CD8-positive, alpha-beta memory T cell (primary cell): ENCODE data around the gene NBPF1. TPM values are rescaled to one million over a fixed set of nuclear protein-coding genes. Genes with fewer than 3 reads are reported as not detected.
"Not testable (repeated sequence)": the region's sequence is repeated elsewhere in the genome, so short reads cannot be mapped to it uniquely, and the experiment has no call there.

Experiments
- CTCF ChIA-PET: fragments of 350-600 bp; sonication (Branson Sonifier 250); formaldehyde crosslinking; loops from one replicate; lab custom pipeline; 2021; ENCODE audit warnings: antibody characterized with exemption; lab: Charles Lee
- POLR2A ChIA-PET: fragments of 350-600 bp; sonication (Branson Sonifier 250); formaldehyde crosslinking; loops from one replicate; lab custom pipeline; 2021; ENCODE audit warnings: antibody characterized with exemption; lab: Charles Lee
- DNase-seq, 5 donors: peaks; one replicate each; pipeline versions ENCODE4 v3.0.0 to v3.0.0-alpha.2; 2020 to 2022; ENCODE audit warnings: mixed read lengths in 1 of 5
- H3K27ac ChIP-seq: one replicate; pipeline ENCODE4 v1.7.0; 2013; ENCODE audit warnings: low read depth, mild to moderate bottlenecking, low read length, moderate library complexity
- H3K27me3 ChIP-seq: 2 replicates; pipeline ENCODE4 v1.7.0; 2013; ENCODE audit warnings: low read length, mild to moderate bottlenecking; ENCODE audit not compliant: insufficient read depth, poor library complexity, severe bottlenecking
- H3K36me3 ChIP-seq: 2 replicates; pipeline ENCODE4 v1.7.0; 2013; ENCODE audit warnings: mild to moderate bottlenecking, low read length, moderate library complexity; ENCODE audit not compliant: insufficient read depth
- H3K4me1 ChIP-seq: 2 replicates; pipeline ENCODE4 v1.7.0; 2013; ENCODE audit warnings: mild to moderate bottlenecking, low read length, moderate library complexity; ENCODE audit not compliant: insufficient read depth
- H3K4me3 ChIP-seq: 2 replicates; pipeline ENCODE4 v1.7.0; 2013; ENCODE audit warnings: mild to moderate bottlenecking, low read length
- H3K9me3 ChIP-seq: 2 replicates; pipeline ENCODE4 v1.7.0; 2013; ENCODE audit warnings: mild to moderate bottlenecking, low read length
- H3K27ac Mint-ChIP-seq, 8 donors: one replicate each; pipeline ENCODE4 v1.8.0; 2020 to 2021; ENCODE audit warnings: mixed read lengths in 8 of 8, mild to moderate bottlenecking in 6 of 8, inconsistent platforms in 3 of 8, moderate library complexity in 3 of 8
- H3K27me3 Mint-ChIP-seq, 2 donors: one replicate each; pipeline ENCODE4 v1.8.0; 2020 to 2021; ENCODE audit warnings: mixed read lengths in 2 of 2, mild to moderate bottlenecking in 1 of 2, moderate library complexity in 1 of 2
- H3K36me3 Mint-ChIP-seq, 3 donors: one replicate each; pipeline ENCODE4 v1.8.0; 2020 to 2021; ENCODE audit warnings: mixed read lengths in 3 of 3, inconsistent platforms in 1 of 3, mild to moderate bottlenecking in 1 of 3
- H3K4me1 Mint-ChIP-seq, 3 donors: one replicate each; pipeline ENCODE4 v1.8.0; 2020 to 2021; ENCODE audit warnings: mixed read lengths in 3 of 3, inconsistent platforms in 1 of 3, mild to moderate bottlenecking in 1 of 3
- H3K4me3 Mint-ChIP-seq, 7 donors: one replicate each; pipeline ENCODE4 v1.8.0; 2020 to 2021; ENCODE audit warnings: mixed read lengths in 7 of 7, mild to moderate bottlenecking in 6 of 7, moderate library complexity in 4 of 7, inconsistent platforms in 2 of 7
- H3K9me3 Mint-ChIP-seq, 5 donors: one replicate each; pipeline ENCODE4 v1.8.0; 2020 to 2022; ENCODE audit warnings: mixed read lengths in 5 of 5, mild to moderate bottlenecking in 3 of 5, moderate library complexity in 2 of 5, inconsistent platforms in 1 of 5
- polyA plus RNA-seq: library from polyadenylated mRNA; unstranded; fragments of 300-500 nt; fragmentation: Illumina TruSeq; gene quantifications from one replicate; pipeline ENCODE4 v1.2.3, GENCODE V29; 2021
- total RNA-seq, 2 experiments: library from RNA; stranded (reverse); gene quantifications; one replicate each; pipeline ENCODE4 v1.2.3, GENCODE V29; 2021

Gene NBPF1
- total and polyA plus RNA-seq, 3 experiments from 2014 or later, result 7.6 to 9.7 (median 7.9) TPM

DNA sequence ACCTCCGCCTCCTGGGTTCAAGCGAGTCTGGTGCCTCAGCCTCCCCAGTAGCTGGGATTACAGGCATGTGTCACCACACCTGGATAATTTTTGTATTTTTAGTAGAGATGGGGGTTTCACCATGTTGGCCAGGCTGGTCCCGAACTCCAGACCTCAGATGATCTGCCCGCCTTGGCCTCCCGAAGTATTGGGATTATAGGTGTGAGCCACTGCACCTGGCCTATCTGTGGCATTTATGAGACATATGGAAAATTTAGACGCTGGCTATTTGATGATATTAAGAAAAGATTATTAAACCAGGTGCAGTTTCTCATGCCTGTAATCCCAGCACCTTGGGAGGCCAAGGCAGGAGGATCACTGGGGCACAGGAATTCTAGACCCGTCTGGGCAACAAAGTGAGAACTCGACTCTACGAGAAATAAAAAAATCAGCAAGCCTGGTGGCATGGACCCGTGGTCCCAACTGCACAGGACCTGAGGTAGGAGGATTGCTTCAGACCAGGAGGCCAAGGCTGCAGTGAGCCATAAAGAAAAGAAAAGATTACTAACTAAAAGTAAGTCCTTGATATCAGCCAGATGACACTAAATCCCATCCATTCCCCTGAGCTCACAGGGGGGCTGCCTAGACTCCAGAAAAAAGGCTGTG is 23.3 kb upstream of the NBPF1 start:
- peak in 1 of 5 donors; percentile 1 for DNase-seq
- H3K4me1 Mint-ChIP-seq, H3K27ac Mint-ChIP-seq, H3K27me3 ChIP-seq, H3K9me3 ChIP-seq, H3K9me3 Mint-ChIP-seq, H3K4me1 ChIP-seq, H3K4me3 ChIP-seq, CTCF ChIA-PET, H3K27ac ChIP-seq, H3K4me3 Mint-ChIP-seq, H3K27me3 Mint-ChIP-seq: not testable (repeated sequence)
- POLR2A ChIA-PET, result interaction anchor here (1.0 kb wide), 1 partner anchor 7 kb away, joined by 3 read pairs; no protein-coding TSS in a partner anchor
- H3K36me3 Mint-ChIP-seq, result peaks cover 9 to 34% (median 9%) of the 10 kb centered on the region in 3 donors
- peaks cover 22% of the 10 kb centered on the region for H3K36me3 ChIP-seq

DNA sequence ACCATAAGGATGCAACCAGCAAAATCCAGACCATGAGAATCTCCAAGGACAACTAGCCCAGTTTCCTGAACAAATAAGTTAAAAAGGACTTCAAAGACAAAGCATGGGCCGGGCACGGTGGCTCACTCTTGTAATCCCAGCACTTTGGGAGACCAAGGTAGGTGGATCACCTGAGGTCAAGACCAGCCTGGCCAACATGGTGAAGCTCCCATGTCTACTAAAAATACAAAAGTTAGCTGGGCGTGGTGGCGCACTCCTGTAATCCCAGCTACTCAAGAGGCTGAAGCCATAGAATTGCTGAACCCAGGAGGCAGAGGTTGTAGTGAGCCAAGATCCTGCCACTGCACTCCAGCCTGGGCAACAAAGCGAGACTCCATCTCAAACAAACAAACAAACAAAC is 22.6 kb upstream of the NBPF1 start:
- not testable (repeated sequence) for H3K9me3 ChIP-seq, H3K4me3 Mint-ChIP-seq, H3K27ac ChIP-seq, H3K4me3 ChIP-seq, DNase-seq, H3K4me1 ChIP-seq, H3K27me3 Mint-ChIP-seq, H3K4me1 Mint-ChIP-seq, H3K9me3 Mint-ChIP-seq, H3K27ac Mint-ChIP-seq, H3K27me3 ChIP-seq
- ChIA-PET POLR2A (interaction anchor here (1.0 kb wide), 1 partner anchor 8 kb away, joined by 3 read pairs; no protein-coding TSS in a partner anchor), CTCF (interaction anchor here (1.2 to 1.8 kb wide), 5 partner anchors 13 to 73 kb away, joined by 3 to 8 read pairs (median 4); no protein-coding TSS in a partner anchor)
- peaks cover 29% of the 10 kb centered on the region for H3K36me3 ChIP-seq
- H3K36me3 Mint-ChIP-seq, result peaks cover 9 to 41% (median 9%) of the 10 kb centered on the region in 3 donors

DNA sequence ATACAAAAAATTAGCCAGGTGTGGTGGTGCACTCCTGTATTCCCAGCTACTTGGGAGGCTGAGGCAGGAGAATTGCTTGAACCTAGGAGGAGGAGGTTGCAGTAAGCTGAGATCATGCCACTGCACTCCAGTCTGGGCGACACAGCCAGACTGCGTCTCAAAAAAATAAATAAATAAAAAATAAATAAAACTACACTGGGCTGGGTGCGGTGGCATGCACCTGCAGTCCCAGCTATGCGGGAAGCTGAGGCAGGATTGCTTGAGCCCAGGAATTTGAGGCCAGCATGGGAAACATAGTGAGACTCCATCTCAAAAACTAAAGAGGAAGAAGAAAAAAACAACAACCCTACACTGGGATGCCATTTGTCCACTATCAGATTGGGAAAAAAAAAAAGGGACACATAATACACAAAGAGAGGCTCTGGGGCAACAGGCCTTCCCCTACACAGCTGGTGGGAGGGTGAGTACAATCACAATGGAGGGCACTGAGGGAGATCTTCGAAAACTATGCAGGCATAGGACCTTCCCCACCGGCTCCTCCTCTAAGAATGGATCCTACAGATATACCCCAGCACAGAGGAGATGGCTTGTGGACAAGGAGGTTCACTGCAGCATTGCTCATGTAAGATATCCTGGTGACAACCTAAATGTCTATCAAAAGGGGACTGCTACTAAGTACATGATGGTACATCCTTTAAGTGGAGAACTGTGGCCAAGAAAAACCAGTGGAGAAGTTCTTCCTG is 20.3 kb upstream of the NBPF1 start:
- H3K4me3 ChIP-seq, H3K27me3 ChIP-seq, H3K27me3 Mint-ChIP-seq, H3K9me3 Mint-ChIP-seq, H3K9me3 ChIP-seq, DNase-seq, H3K4me3 Mint-ChIP-seq, POLR2A ChIA-PET, H3K27ac ChIP-seq, H3K4me1 ChIP-seq: not testable (repeated sequence)
- peaks cover 35% of the 10 kb centered on the region for H3K36me3 ChIP-seq
- Mint-ChIP-seq H3K4me1 (peaks cover 3 to 13% (median 6%) of the 10 kb centered on the region in 3 donors), H3K27ac (peak overlapping the region in 5 of 8 donors; percentile 20 to 58 (median 39)), H3K36me3 (peaks cover 9 to 61% (median 15%) of the 10 kb centered on the region in 3 donors)
- CTCF ChIA-PET, result interaction anchor here (1.2 to 1.4 kb wide), 2 partner anchors 11 to 68 kb away, joined by 3 read pairs; no protein-coding TSS in a partner anchor

DNA sequence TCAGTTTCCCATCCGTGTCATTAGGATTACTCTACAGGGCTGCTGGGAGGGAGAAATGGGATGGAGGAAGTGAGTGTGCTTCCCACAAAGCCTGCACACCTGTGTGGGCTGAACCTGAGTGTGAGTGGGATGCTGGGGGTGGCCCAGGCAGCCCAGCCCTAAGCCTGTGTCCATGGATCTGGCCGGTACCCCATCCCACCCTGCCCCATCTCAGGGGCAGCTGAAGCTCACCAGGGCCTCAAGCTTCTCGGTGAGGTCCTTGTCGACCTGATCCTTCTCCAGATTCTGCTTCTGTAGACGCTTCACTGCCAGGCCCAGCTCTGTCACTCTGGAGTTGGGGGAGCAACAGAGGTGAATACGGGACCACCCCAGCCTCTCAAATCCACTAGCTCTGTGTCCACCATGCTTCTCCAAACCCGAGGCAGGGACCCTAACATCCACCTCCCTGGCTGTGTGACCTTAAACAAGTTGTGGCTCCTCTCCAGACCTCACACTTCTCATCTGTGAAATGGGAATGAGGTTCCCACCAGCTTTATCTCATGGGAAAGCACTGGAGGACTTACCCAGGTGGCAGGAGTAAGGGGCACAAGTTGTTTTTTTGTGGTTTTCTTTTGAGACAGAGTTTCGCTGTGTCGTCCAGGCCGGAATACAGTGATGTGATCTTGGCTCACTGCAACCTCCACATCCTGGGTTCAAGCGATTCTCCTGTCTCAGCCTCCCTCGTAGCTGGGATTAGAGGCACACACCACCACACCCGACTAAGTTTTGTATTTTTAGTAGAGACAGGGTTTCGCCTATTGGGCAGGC is 18.9 kb upstream of the NBPF1 start:
- CTCF ChIA-PET, result interaction anchor here (1.0 to 1.7 kb wide), 4 partner anchors 11 to 77 kb away, joined by 3 to 4 read pairs (median 4); no protein-coding TSS in a partner anchor
- H3K9me3 Mint-ChIP-seq, H3K4me1 ChIP-seq, H3K27me3 ChIP-seq, H3K27ac ChIP-seq, H3K4me3 Mint-ChIP-seq, H3K27me3 Mint-ChIP-seq, POLR2A ChIA-PET, H3K9me3 ChIP-seq, H3K4me3 ChIP-seq: not testable (repeated sequence)
- H3K36me3 ChIP-seq, result peaks cover 41% of the 10 kb centered on the region
- peak overlapping the region in 4 of 8 donors; percentile 54 to 72 (median 62) for H3K27ac Mint-ChIP-seq
- peaks cover 3 to 15% (median 6%) of the 10 kb centered on the region in 3 donors for H3K4me1 Mint-ChIP-seq
- DNase-seq, result peak in 1 of 5 donors; percentile 48
- H3K36me3 Mint-ChIP-seq, result peaks cover 12 to 74% (median 16%) of the 10 kb centered on the region in 3 donors

DNA sequence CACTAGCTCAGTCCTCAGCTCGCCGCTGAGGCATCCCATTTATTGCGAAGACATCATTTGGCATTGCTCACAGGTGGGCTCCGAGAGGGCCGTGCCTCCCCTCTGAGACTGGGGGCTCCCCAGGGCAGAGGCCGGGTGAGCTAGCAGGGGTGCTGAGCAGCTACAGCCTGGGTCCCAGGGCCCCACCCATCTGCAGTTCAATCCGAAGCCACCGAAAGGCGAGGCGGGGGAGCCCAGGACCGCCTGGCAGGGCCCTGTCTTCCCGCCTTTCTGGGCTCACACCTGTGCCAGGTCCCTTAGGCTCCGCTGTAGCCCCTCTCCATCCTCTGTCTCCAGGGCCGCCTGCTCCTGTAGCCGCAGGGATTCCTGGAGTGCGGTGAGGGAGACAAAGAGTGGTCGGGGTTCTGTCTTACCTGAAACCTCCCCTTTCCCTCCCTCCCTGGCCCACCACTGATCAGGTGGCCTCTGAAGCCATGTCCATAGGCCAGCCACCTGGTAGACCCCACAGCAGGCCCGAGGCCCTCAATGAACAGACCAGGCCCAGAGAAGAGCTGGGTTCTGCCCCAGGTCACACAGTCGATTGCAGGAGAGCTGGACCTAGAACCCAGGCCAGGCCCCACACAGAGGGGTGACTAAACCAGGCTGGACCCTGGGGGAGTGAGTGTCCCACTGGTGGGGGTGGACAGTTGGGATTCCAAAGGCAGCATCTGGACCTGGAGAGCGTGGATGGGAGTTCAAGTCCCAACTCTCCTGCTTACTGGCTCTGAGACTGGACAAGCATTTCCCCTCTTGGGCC is 18.1 kb upstream of the NBPF1 start:
- peak in 1 of 5 donors; percentile 48 for DNase-seq
- Mint-ChIP-seq H3K4me1 (peaks cover 3 to 15% (median 6%) of the 10 kb centered on the region in 3 donors), H3K36me3 (peaks cover 14 to 78% (median 16%) of the 10 kb centered on the region in 3 donors), H3K27me3 (no peaks in the 10 kb centered on the region), H3K27ac (peak overlapping the region in 2 of 8 donors; percentile 27 to 37), H3K9me3 (no peaks in the 10 kb centered on the region), H3K4me3 (no peak overlapping the region)
- H3K27me3 ChIP-seq, result no peaks in the 10 kb centered on the region
- H3K4me1 ChIP-seq, result no peaks in the 10 kb centered on the region
- H3K4me3 ChIP-seq, result no peak overlapping the region
- H3K36me3 ChIP-seq, result peaks cover 44% of the 10 kb centered on the region
- no peaks in the 10 kb centered on the region for H3K9me3 ChIP-seq
- CTCF ChIA-PET, result interaction anchor here (1.1 to 1.7 kb wide), 2 partner anchors 11 to 77 kb away, joined by 3 to 4 read pairs; no protein-coding TSS in a partner anchor
- POLR2A ChIA-PET, result no interaction called here
- no peak overlapping the region for H3K27ac ChIP-seq

DNA sequence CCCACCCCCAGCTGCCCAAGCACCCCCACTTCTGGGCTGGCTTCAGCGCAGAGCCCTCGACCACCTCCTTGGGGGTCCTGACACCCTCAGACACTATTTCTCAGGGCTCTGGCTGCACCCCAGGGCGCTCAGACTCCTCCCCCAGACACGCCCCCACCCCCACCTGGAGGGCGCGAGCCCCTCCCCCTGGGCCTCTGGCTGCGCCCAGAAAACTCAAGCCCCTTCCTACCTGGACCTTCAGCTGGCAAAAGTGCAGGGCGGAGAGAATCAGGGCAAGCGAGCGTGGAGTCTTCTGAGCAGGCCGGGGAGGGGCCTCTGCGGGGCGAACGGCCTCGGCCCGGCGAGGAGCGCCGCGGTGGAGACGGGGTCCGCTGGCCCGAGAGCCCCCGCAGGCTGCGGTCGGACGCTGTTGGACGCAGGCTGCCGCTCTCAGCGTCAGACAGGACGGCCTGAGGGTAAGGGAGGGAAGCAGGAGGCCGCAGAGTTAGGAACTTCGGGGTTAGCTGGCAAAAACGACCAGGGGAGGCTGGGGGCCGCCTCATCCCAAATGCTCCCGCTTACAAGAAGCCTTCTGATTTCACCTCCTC is 17.4 kb upstream of the NBPF1 start:
- Mint-ChIP-seq H3K27ac (peak overlapping the region in 2 of 8 donors; percentile 23 to 85), H3K9me3 (no peaks in the 10 kb centered on the region), H3K4me3 (no peak overlapping the region), H3K4me1 (peaks cover 3 to 15% (median 6%) of the 10 kb centered on the region in 3 donors), H3K36me3 (peaks cover 14 to 78% (median 16%) of the 10 kb centered on the region in 3 donors), H3K27me3 (no peaks in the 10 kb centered on the region)
- no peak overlapping the region for H3K4me3 ChIP-seq
- H3K27me3 ChIP-seq, result no peaks in the 10 kb centered on the region
- CTCF ChIA-PET, result interaction anchor here (1.7 kb wide), 1 partner anchor 10 kb away, joined by 3 read pairs; no protein-coding TSS in a partner anchor
- H3K36me3 ChIP-seq, result peaks cover 50% of the 10 kb centered on the region
- DNase-seq, result peak in 1 of 5 donors; percentile 58
- H3K9me3 ChIP-seq, result no peaks in the 10 kb centered on the region
- no peak overlapping the region for H3K27ac ChIP-seq
- H3K4me1 ChIP-seq, result no peaks in the 10 kb centered on the region
- POLR2A ChIA-PET, result no interaction called here
